Measurements from ENCODE around the gene STK40.

The STK40 gene

GRCh38 chr1:36349241-36349671, 36.5 kb downstream of the STK40 start:
- no peak overlapping the region; the same call in 1 of the 2 replicates for H3K27ac ChIP-seq (ENCODE audit: low read length)
- H3K36me3 ChIP-seq (replicated peaks; ENCODE audit: low read depth, low read length), result no peaks in the 10 kb centered on the region
- peaks cover 5% of the 10 kb centered on the region for H4K20me1 ChIP-seq (ENCODE audit: insufficient read depth, low read length)
- H3K79me2 ChIP-seq (ENCODE audit: low read length), result no peaks in the 10 kb centered on the region
- peak overlapping the region; percentile 85 for H3K4me2 ChIP-seq (ENCODE audit: low read length)
- H3K9ac ChIP-seq (ENCODE audit: low read length), result no peak overlapping the region
- H2AFZ ChIP-seq (ENCODE audit: low read depth, low read length), result no peak overlapping the region
- H3K4me1 ChIP-seq (ENCODE audit: low read length), result peaks cover 34% of the 10 kb centered on the region
- H3K9me3 ChIP-seq (ENCODE audit: insufficient read depth, low read length), result no peaks in the 10 kb centered on the region
- H3K27me3 ChIP-seq (ENCODE audit: low read depth, low read length), result no peaks in the 10 kb centered on the region
- H3K4me3 ChIP-seq (ENCODE audit: low read length), result peak overlapping the region; percentile 46
- TF ChIP-seq CTCF (IDR thresholded peaks at IDR 0.05; ENCODE audit: low read depth, low read length) (no peak), EZH2phosphoT487 (IDR thresholded peaks at IDR 0.05; ENCODE audit: low read depth) (no peak)

- no peak overlapping the region for H2AFZ ChIP-seq (ENCODE audit: low read depth, low read length)
- H3K4me3 ChIP-seq (ENCODE audit: low read length), result no peak overlapping the region
- no peaks in the 10 kb centered on the region for H3K36me3 ChIP-seq (replicated peaks; ENCODE audit: low read depth, low read length)
- H3K27ac ChIP-seq (ENCODE audit: low read length), result no peak overlapping the region
- no peak overlapping the region for H3K9ac ChIP-seq (ENCODE audit: low read length)
- H3K27me3 ChIP-seq (ENCODE audit: low read depth, low read length), result no peaks in the 10 kb centered on the region
- peaks cover 34% of the 10 kb centered on the region for H3K4me1 ChIP-seq (ENCODE audit: low read length)
- H4K20me1 ChIP-seq (ENCODE audit: insufficient read depth, low read length), result peaks cover 5% of the 10 kb centered on the region
- H3K4me2 ChIP-seq (ENCODE audit: low read length), result no peak overlapping the region
- no peaks in the 10 kb centered on the region for H3K79me2 ChIP-seq (ENCODE audit: low read length)
- TF ChIP-seq EZH2phosphoT487 (IDR thresholded peaks at IDR 0.05; ENCODE audit: low read depth) (no peak), CTCF (IDR thresholded peaks at IDR 0.05; ENCODE audit: low read depth, low read length) (no peak)
- H3K9me3 ChIP-seq (ENCODE audit: insufficient read depth, low read length), result no peaks in the 10 kb centered on the region
Measured at GRCh38 chr1:36346741-36347370, 38.9 kb downstream of the STK40 start.

GRCh38 chr1:36345353-36345752, 40.4 kb downstream of the STK40 start:
- Histone ChIP-seq H3K27me3 (ENCODE audit: low read depth, low read length) (no peaks in the 10 kb centered on the region), H3K9me3 (ENCODE audit: insufficient read depth, low read length) (no peaks in the 10 kb centered on the region), H3K4me1 (ENCODE audit: low read length) (peaks cover 20% of the 10 kb centered on the region), H3K79me2 (ENCODE audit: low read length) (no peaks in the 10 kb centered on the region), H2AFZ (ENCODE audit: low read depth, low read length) (no peak overlapping the region), H3K27ac (ENCODE audit: low read length) (no peak overlapping the region), H3K36me3 (replicated peaks; ENCODE audit: low read depth, low read length) (no peaks in the 10 kb centered on the region), H3K9ac (ENCODE audit: low read length) (no peak overlapping the region), H3K4me3 (ENCODE audit: low read length) (no peak overlapping the region), H4K20me1 (ENCODE audit: insufficient read depth, low read length) (peaks cover 5% of the 10 kb centered on the region), H3K4me2 (ENCODE audit: low read length) (no peak overlapping the region)
- no peak for TF ChIP-seq EZH2phosphoT487 (IDR thresholded peaks at IDR 0.05; ENCODE audit: low read depth)
- TF ChIP-seq CTCF (IDR thresholded peaks at IDR 0.05; ENCODE audit: low read depth, low read length), result no peak

- TF ChIP-seq EZH2phosphoT487 (IDR thresholded peaks at IDR 0.05; ENCODE audit: low read depth) (no peak), CTCF (IDR thresholded peaks at IDR 0.05; ENCODE audit: low read depth, low read length) (no peak)
- H3K27ac ChIP-seq (ENCODE audit: low read length), result no peak overlapping the region
- H3K4me1 ChIP-seq (ENCODE audit: low read length), result peaks cover 10% of the 10 kb centered on the region
- H2AFZ ChIP-seq (ENCODE audit: low read depth, low read length), result no peak overlapping the region
- no peak overlapping the region for H3K9ac ChIP-seq (ENCODE audit: low read length)
- no peaks in the 10 kb centered on the region for H3K79me2 ChIP-seq (ENCODE audit: low read length)
- no peaks in the 10 kb centered on the region for H3K9me3 ChIP-seq (ENCODE audit: insufficient read depth, low read length)
- H3K36me3 ChIP-seq (replicated peaks; ENCODE audit: low read depth, low read length), result no peaks in the 10 kb centered on the region
- H3K4me2 ChIP-seq (ENCODE audit: low read length), result no peak overlapping the region
- no peaks in the 10 kb centered on the region for H3K27me3 ChIP-seq (ENCODE audit: low read depth, low read length)
- peaks cover 5% of the 10 kb centered on the region for H4K20me1 ChIP-seq (ENCODE audit: insufficient read depth, low read length)
- no peak overlapping the region for H3K4me3 ChIP-seq (ENCODE audit: low read length)
Measured at GRCh38 chr1:36344395-36344680, 41.4 kb downstream of the STK40 start.
